ENCODE data around the gene ACOT2. TPM values are rescaled to one million over a fixed set of nuclear protein-coding genes. Genes with fewer than 3 reads are reported as not detected.
"Not testable (repeated sequence)": the region's sequence is repeated elsewhere in the genome, so short reads cannot be mapped to it uniquely, and the experiment has no call there.

The ACOT2 gene
- total and polyA plus RNA-seq, 3 donors from 2014 or later, result 26.0 to 74.6 (median 34.8) TPM

- 11 to 56% methylated on average over 3 of the region's 5 CpGs for WGBS, 2 donors
- not testable (repeated sequence) for H3K27ac ChIP-seq
These were observed 30.0 kb upstream of the ACOT2 start for GRCh38 chr14:73539017-73539416.

GRCh38 chr14:73542961-73543360 lies 26.1 kb upstream of the ACOT2 start:
- H3K9me3 ChIP-seq; H3K36me3 ChIP-seq (ENCODE audit: low read depth, missing control alignments); H3K27me3 ChIP-seq; intact Hi-C loops (cut with DNase I; ENCODE audit: low total_unique reads); DNase-seq; H3K27ac ChIP-seq; H3K4me1 ChIP-seq; H3K4me3 ChIP-seq: not testable (repeated sequence)
- no CpG with 5 or more reads among the region's 7 CpGs for WGBS, 2 donors

More at GRCh38 chr14:73539017-73539416, 30.0 kb upstream of the ACOT2 start:
- H3K4me3 ChIP-seq; H3K27me3 ChIP-seq; H3K4me1 ChIP-seq; H3K36me3 ChIP-seq (ENCODE audit: low read depth, missing control alignments); intact Hi-C loops (cut with DNase I; ENCODE audit: low total_unique reads); DNase-seq; H3K9me3 ChIP-seq: not testable (repeated sequence)

GRCh38 chr14:73545353-73545752 lies 23.7 kb upstream of the ACOT2 start:
- H3K27ac ChIP-seq; H3K4me1 ChIP-seq; H3K9me3 ChIP-seq; H3K27me3 ChIP-seq; DNase-seq; H3K4me3 ChIP-seq; intact Hi-C loops (cut with DNase I; ENCODE audit: low total_unique reads); H3K36me3 ChIP-seq (ENCODE audit: low read depth, missing control alignments): not testable (repeated sequence)
- 100% methylated on average over 1 of the region's 1 CpG; no CpG with 5 or more reads in 1 of the 2 donors for WGBS, 2 donors

- intact Hi-C loops (cut with DNase I; ENCODE audit: low total_unique reads); H3K27ac ChIP-seq; H3K9me3 ChIP-seq; H3K4me1 ChIP-seq; H3K27me3 ChIP-seq; H3K4me3 ChIP-seq; H3K36me3 ChIP-seq (ENCODE audit: low read depth, missing control alignments); DNase-seq: not testable (repeated sequence)
- 88 to 89% methylated on average over 2 to 3 of the region's 3 CpGs for WGBS, 2 donors
These were observed 19.9 kb upstream of the ACOT2 start for GRCh38 chr14:73549097-73549496.

- intact Hi-C loops (cut with DNase I; ENCODE audit: low total_unique reads); H3K4me3 ChIP-seq; H3K27ac ChIP-seq; H3K36me3 ChIP-seq (ENCODE audit: low read depth, missing control alignments); H3K9me3 ChIP-seq; DNase-seq; H3K27me3 ChIP-seq; H3K4me1 ChIP-seq: not testable (repeated sequence)
- 100% methylated on average over 5 of the region's 6 CpGs; no CpG with 5 or more reads in 1 of the 2 donors for WGBS, 2 donors
These were observed 19.0 kb upstream of the ACOT2 start for GRCh38 chr14:73549889-73550524.

GRCh38 chr14:73553845-73554244 lies 15.2 kb upstream of the ACOT2 start:
- no peaks in the 10 kb centered on the region for H3K9me3 ChIP-seq
- intact Hi-C loops (cut with DNase I; ENCODE audit: low total_unique reads), result no loop called here
- 94% methylated on average over 2 of the region's 4 CpGs; no CpG with 5 or more reads in 1 of the 2 donors for WGBS, 2 donors

GRCh38 chr14:73557201-73557600 lies 11.8 kb upstream of the ACOT2 start:
- H3K36me3 ChIP-seq (ENCODE audit: low read depth, missing control alignments); DNase-seq; intact Hi-C loops (cut with DNase I; ENCODE audit: low total_unique reads); H3K27me3 ChIP-seq; H3K4me3 ChIP-seq; H3K27ac ChIP-seq; H3K4me1 ChIP-seq; H3K9me3 ChIP-seq: not testable (repeated sequence)
- 86% methylated on average over 1 of the region's 2 CpGs; no CpG with 5 or more reads in 1 of the 2 donors for WGBS, 2 donors

More at GRCh38 chr14:73553845-73554244, 15.2 kb upstream of the ACOT2 start:
- H3K36me3 ChIP-seq (ENCODE audit: low read depth, missing control alignments), result no peaks in the 10 kb centered on the region
- no peaks in the 10 kb centered on the region for H3K27me3 ChIP-seq
- no peak overlapping the region for H3K27ac ChIP-seq
- TF ChIP-seq CTCF (IDR thresholded peaks at IDR 0.05), result no peak
- DNase-seq, result no peak
- no peaks in the 10 kb centered on the region for H3K4me1 ChIP-seq
- no peak overlapping the region for H3K4me3 ChIP-seq

- DNase-seq; H3K27me3 ChIP-seq; H3K9me3 ChIP-seq; H3K27ac ChIP-seq; intact Hi-C loops (cut with DNase I; ENCODE audit: low total_unique reads); H3K4me1 ChIP-seq; H3K36me3 ChIP-seq (ENCODE audit: low read depth, missing control alignments); H3K4me3 ChIP-seq: not testable (repeated sequence)
- WGBS, 2 donors, result 40% methylated on average over 1 of the region's 2 CpGs; no CpG with 5 or more reads in 1 of the 2 donors
These were observed 10.8 kb upstream of the ACOT2 start for GRCh38 chr14:73558238-73558637.

GRCh38 chr14:73562256-73562655 lies 6.8 kb upstream of the ACOT2 start:
- H3K36me3 ChIP-seq (ENCODE audit: low read depth, missing control alignments); H3K9me3 ChIP-seq; H3K27ac ChIP-seq; H3K4me3 ChIP-seq; intact Hi-C loops (cut with DNase I; ENCODE audit: low total_unique reads); H3K4me1 ChIP-seq; DNase-seq; H3K27me3 ChIP-seq: not testable (repeated sequence)
- 93 to 99% methylated on average over 7 of the region's 7 CpGs for WGBS, 2 donors

- H3K4me1 ChIP-seq; DNase-seq; H3K9me3 ChIP-seq; H3K4me3 ChIP-seq; intact Hi-C loops (cut with DNase I; ENCODE audit: low total_unique reads); H3K36me3 ChIP-seq (ENCODE audit: low read depth, missing control alignments); H3K27me3 ChIP-seq; H3K27ac ChIP-seq: not testable (repeated sequence)
- 89 to 100% methylated on average over 6 of the region's 6 CpGs for WGBS, 2 donors
These were observed 6.3 kb upstream of the ACOT2 start for GRCh38 chr14:73562696-73563095.

GRCh38 chr14:73566431-73566830 lies 2.6 kb upstream of the ACOT2 start:
- H3K36me3 ChIP-seq (ENCODE audit: low read depth, missing control alignments); H3K9me3 ChIP-seq; H3K4me3 ChIP-seq; H3K27ac ChIP-seq; DNase-seq; H3K4me1 ChIP-seq; intact Hi-C loops (cut with DNase I; ENCODE audit: low total_unique reads); H3K27me3 ChIP-seq: not testable (repeated sequence)
- WGBS, 2 donors, result 100% methylated on average over 4 of the region's 18 CpGs; no CpG with 5 or more reads in 1 of the 2 donors

Measured in testis (tissue), 3 donors.